ENCODE results near the gene MAGEB17.

The MAGEB17 gene

GRCh38 chrX:16137416-16138107, 29.7 kb upstream of the MAGEB17 start:
- Histone ChIP-seq H2AFZ (ENCODE audit: low read length) (no peak overlapping the region), H3K4me3 (ENCODE audit: low read length, poor library complexity, severe bottlenecking) (no peak overlapping the region), H3K9me2 (replicated peaks; ENCODE audit: low read depth, low read length) (no peaks in the 10 kb centered on the region), H3K79me2 (ENCODE audit: insufficient read depth, low read length) (no peaks in the 10 kb centered on the region), H4K20me1 (ENCODE audit: insufficient read depth, low read length, poor library complexity, severe bottlenecking) (no peaks in the 10 kb centered on the region), H3K9me3 (ENCODE audit: insufficient read depth, low read depth, low read length) (no peaks in the 10 kb centered on the region), H3K4me1 (ENCODE audit: insufficient read depth, low read length, poor library complexity, severe bottlenecking) (no peaks in the 10 kb centered on the region), H3K9ac (ENCODE audit: low read depth, low read length, poor library complexity, severe bottlenecking) (no peak overlapping the region), H3K36me3 (ENCODE audit: insufficient read depth, low read length) (no peaks in the 10 kb centered on the region), H3F3A (ENCODE audit: low read depth) (no peaks in the 10 kb centered on the region), H3K27me3 (ENCODE audit: insufficient read depth, low read length, poor library complexity, severe bottlenecking) (no peaks in the 10 kb centered on the region), H3K4me2 (ENCODE audit: low read depth, low read length, poor library complexity, severe bottlenecking) (no peak overlapping the region)
- TF ChIP-seq EZH2phosphoT487 (IDR thresholded peaks at IDR 0.05; ENCODE audit: borderline replicate concordance): no peak
- TF ChIP-seq, protein P1, sequence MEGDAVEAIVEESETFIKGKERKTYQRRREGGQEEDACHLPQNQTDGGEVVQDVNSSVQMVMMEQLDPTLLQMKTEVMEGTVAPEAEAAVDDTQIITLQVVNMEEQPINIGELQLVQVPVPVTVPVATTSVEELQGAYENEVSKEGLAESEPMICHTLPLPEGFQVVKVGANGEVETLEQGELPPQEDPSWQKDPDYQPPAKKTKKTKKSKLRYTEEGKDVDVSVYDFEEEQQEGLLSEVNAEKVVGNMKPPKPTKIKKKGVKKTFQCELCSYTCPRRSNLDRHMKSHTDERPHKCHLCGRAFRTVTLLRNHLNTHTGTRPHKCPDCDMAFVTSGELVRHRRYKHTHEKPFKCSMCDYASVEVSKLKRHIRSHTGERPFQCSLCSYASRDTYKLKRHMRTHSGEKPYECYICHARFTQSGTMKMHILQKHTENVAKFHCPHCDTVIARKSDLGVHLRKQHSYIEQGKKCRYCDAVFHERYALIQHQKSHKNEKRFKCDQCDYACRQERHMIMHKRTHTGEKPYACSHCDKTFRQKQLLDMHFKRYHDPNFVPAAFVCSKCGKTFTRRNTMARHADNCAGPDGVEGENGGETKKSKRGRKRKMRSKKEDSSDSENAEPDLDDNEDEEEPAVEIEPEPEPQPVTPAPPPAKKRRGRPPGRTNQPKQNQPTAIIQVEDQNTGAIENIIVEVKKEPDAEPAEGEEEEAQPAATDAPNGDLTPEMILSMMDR (conservative IDR thresholded peaks at IDR 0.05; ENCODE audit: low read length): no peak

DNA sequence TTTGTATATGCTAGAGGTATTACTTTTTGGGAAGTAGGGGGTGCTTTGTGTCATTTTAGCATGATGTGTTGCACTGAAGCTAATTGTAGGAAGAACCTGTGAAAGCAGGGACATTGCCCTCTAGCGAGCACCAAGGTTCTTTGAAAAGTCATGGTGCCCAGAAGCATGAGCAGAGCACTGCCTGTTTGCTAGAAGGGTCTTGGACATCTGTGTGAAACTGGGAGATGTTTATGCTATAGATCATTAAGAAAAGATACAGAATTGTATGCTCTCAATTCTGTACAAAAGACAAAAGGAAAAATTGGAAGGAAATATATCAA, 29.2 kb upstream of the MAGEB17 start:
- H3K79me2 ChIP-seq (ENCODE audit: insufficient read depth, low read length): no peaks in the 10 kb centered on the region
- H4K20me1 ChIP-seq (ENCODE audit: insufficient read depth, low read length, poor library complexity, severe bottlenecking): no peaks in the 10 kb centered on the region
- no peaks in the 10 kb centered on the region for H3F3A ChIP-seq (ENCODE audit: low read depth)
- no peaks in the 10 kb centered on the region for H3K9me3 ChIP-seq (ENCODE audit: insufficient read depth, low read depth, low read length)
- no peak overlapping the region for H2AFZ ChIP-seq (ENCODE audit: low read length)
- no peaks in the 10 kb centered on the region for H3K36me3 ChIP-seq (ENCODE audit: insufficient read depth, low read length)
- no peaks in the 10 kb centered on the region for H3K9me2 ChIP-seq (replicated peaks; ENCODE audit: low read depth, low read length)
- H3K4me3 ChIP-seq (ENCODE audit: low read length, poor library complexity, severe bottlenecking): no peak overlapping the region
- H3K9ac ChIP-seq (ENCODE audit: low read depth, low read length, poor library complexity, severe bottlenecking): no peak overlapping the region
- H3K4me2 ChIP-seq (ENCODE audit: low read depth, low read length, poor library complexity, severe bottlenecking): no peak overlapping the region
- TF ChIP-seq, protein P1 (conservative IDR thresholded peaks at IDR 0.05; ENCODE audit: low read length): no peak
- TF ChIP-seq EZH2phosphoT487 (IDR thresholded peaks at IDR 0.05; ENCODE audit: borderline replicate concordance): no peak
- H3K27me3 ChIP-seq (ENCODE audit: insufficient read depth, low read length, poor library complexity, severe bottlenecking): no peaks in the 10 kb centered on the region
- H3K4me1 ChIP-seq (ENCODE audit: insufficient read depth, low read length, poor library complexity, severe bottlenecking): no peaks in the 10 kb centered on the region

DNA sequence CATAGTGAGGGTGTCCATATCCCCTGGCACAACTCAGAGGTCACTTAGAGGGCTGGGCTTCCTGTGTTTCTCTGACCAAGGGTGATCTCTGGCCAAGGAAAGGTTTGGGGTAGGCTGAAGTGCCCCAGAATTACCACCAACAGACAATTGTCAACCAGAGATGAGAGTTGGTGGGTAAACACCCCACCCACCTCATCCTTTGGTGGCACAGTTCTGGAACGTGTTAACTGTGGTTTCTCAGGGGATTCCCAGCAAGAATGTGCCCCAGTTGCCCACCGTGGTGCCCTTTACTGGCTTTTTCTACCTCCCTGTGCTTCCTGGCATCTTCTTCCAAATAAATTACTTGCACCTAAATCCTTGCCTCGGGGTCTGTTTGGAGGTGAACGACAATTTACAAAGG, 26.8 kb upstream of the MAGEB17 start:
- Histone ChIP-seq H3K27me3 (ENCODE audit: insufficient read depth, low read length, poor library complexity, severe bottlenecking) (no peaks in the 10 kb centered on the region), H3K4me2 (ENCODE audit: low read depth, low read length, poor library complexity, severe bottlenecking) (no peak overlapping the region), H2AFZ (ENCODE audit: low read length) (no peak overlapping the region), H3K9me3 (ENCODE audit: insufficient read depth, low read depth, low read length) (no peaks in the 10 kb centered on the region), H3K4me3 (ENCODE audit: low read length, poor library complexity, severe bottlenecking) (no peak overlapping the region), H3K4me1 (ENCODE audit: insufficient read depth, low read length, poor library complexity, severe bottlenecking) (no peaks in the 10 kb centered on the region), H3K36me3 (ENCODE audit: insufficient read depth, low read length) (no peaks in the 10 kb centered on the region), H4K20me1 (ENCODE audit: insufficient read depth, low read length, poor library complexity, severe bottlenecking) (no peaks in the 10 kb centered on the region), H3F3A (ENCODE audit: low read depth) (no peaks in the 10 kb centered on the region), H3K9me2 (replicated peaks; ENCODE audit: low read depth, low read length) (no peaks in the 10 kb centered on the region), H3K79me2 (ENCODE audit: insufficient read depth, low read length) (no peaks in the 10 kb centered on the region), H3K9ac (ENCODE audit: low read depth, low read length, poor library complexity, severe bottlenecking) (no peak overlapping the region)
- TF ChIP-seq, protein P1 (conservative IDR thresholded peaks at IDR 0.05; ENCODE audit: low read length): no peak
- TF ChIP-seq EZH2phosphoT487 (IDR thresholded peaks at IDR 0.05; ENCODE audit: borderline replicate concordance): no peak

Data from Loucy (cell line).